CD4-positive, alpha-beta T cell treated with Interleukin-4 for 4 hours (primary cell): ENCODE results near the gene ENTPD7.

Source experiments
- DNase-seq: peaks from one replicate; pipeline ENCODE4 v3.0.0-alpha.2; 2020

The ENTPD7 gene

DNA sequence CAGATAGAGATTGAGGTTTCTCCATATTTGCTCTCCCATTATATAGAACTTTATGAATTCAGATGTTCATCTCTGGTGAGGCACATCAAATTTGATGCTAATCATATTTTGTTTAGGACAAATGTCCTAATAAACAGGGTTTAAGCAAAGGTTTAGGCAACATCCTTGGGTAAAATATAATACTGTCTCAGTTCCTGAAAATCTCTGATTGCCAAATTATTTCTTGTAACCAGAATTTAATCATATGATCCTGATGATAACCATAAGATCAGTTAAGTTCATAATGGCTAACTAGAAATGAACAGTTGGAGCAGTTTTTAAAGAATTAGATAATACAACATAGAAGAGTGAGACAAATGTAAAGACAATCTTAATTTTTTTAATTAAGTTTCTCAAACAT, 91.3 kb downstream of the ENTPD7 start:
- DNase-seq = no peak

DNA sequence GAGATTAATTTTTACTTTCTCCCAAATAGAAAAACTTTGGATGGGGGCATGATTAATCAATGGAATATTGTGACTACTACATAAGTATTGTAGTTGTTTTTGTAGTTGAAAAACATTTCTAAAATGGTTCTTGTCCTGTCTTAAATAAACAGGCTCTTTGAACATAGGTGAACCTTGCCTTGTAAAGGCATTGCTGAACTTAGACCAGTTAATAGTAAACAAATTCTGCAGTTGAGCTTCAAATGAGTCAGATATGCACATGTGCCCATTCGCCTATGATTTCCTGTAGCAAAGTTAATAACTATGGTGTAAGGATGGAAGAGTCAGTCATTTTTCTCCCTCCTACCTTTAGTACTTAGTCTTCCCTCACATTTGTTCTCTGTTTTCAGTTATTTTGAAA, 95.4 kb downstream of the ENTPD7 start:
- DNase-seq = no peak
